ENCODE measurements around the gene ACIN1.
"Not testable (repeated sequence)": the region's sequence is repeated elsewhere in the genome, so short reads cannot be mapped to it uniquely, and the experiment has no call there.

The ACIN1 gene

DNA sequence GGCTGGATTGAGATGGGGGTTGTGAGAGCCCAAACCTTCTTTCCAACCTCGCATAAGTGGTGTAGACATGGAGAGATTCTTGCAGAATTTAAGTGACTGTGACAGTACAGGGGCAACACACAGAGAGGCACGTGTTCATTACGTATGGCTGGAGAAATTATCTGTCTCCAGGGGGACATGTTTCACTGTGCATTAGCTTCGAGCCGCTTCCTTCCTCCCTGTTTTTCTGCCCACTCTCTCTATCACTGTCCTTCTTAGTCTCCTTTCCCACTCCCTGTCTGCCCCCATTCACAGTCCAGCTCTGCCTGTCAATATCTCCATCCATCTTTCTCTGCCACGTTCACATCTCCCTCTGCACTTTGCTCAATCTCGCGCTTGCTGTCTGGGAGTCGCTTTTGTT is 73.5 kb downstream of the ACIN1 start:
- no peak overlapping the region for H3K4me3 ChIP-seq (ENCODE audit: low read depth, low read length)
- no peak for DNase-seq (ENCODE audit: low read depth, low spot score)
- ChIA-PET CTCF (interaction anchor here (0.9 to 2.8 kb wide), 5 partner anchors 10 to 48 kb away, joined by 3 to 12 read pairs (median 4); partner anchors contain the start of gene CDH24), POLR2A (no interaction called here)
- TF ChIP-seq, protein P1, sequence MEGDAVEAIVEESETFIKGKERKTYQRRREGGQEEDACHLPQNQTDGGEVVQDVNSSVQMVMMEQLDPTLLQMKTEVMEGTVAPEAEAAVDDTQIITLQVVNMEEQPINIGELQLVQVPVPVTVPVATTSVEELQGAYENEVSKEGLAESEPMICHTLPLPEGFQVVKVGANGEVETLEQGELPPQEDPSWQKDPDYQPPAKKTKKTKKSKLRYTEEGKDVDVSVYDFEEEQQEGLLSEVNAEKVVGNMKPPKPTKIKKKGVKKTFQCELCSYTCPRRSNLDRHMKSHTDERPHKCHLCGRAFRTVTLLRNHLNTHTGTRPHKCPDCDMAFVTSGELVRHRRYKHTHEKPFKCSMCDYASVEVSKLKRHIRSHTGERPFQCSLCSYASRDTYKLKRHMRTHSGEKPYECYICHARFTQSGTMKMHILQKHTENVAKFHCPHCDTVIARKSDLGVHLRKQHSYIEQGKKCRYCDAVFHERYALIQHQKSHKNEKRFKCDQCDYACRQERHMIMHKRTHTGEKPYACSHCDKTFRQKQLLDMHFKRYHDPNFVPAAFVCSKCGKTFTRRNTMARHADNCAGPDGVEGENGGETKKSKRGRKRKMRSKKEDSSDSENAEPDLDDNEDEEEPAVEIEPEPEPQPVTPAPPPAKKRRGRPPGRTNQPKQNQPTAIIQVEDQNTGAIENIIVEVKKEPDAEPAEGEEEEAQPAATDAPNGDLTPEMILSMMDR (IDR thresholded peaks at IDR 0.05; ENCODE audit: insufficient read depth, low read length, missing control alignments) = no peak

- no peak overlapping the region for H3K4me3 ChIP-seq (ENCODE audit: low read depth, low read length)
- DNase-seq (ENCODE audit: low read depth, low spot score) = no peak
- POLR2A ChIA-PET = no interaction called here
- TF ChIP-seq, protein P1 (IDR thresholded peaks at IDR 0.05; ENCODE audit: insufficient read depth, low read length, missing control alignments) = no peak
- CTCF ChIA-PET = interaction anchor here (0.9 to 2.8 kb wide), 5 partner anchors 11 to 49 kb away, joined by 3 to 12 read pairs (median 5); partner anchors contain the start of gene CDH24
These were observed 74.5 kb downstream of the ACIN1 start for GRCh38 chr14:23020143-23021128.

DNA sequence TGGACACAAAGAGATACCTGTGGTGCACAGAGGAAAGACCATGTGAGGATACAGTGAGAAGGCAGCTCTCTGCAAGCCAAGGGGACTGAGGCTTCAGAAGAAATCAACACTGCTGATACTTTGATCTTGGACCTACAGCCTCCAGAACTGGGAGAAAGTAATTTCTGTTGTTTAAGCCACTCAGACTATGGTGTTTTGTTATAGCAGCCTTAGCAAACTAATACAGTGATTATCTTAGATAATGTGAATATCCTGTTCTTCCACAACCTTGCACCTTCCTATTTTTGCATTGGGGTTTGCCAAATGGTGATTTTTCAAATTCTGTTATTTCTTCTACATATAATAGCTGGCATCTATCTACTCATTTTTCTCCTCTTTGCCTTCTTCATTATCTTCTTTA is 76.8 kb downstream of the ACIN1 start:
- DNase-seq (ENCODE audit: low read depth, low spot score) = no peak
- CTCF ChIA-PET = interaction anchor here (0.6 to 1.3 kb wide), 4 partner anchors 10 to 32 kb away, joined by 3 to 4 read pairs (median 3); no protein-coding TSS in a partner anchor

DNA sequence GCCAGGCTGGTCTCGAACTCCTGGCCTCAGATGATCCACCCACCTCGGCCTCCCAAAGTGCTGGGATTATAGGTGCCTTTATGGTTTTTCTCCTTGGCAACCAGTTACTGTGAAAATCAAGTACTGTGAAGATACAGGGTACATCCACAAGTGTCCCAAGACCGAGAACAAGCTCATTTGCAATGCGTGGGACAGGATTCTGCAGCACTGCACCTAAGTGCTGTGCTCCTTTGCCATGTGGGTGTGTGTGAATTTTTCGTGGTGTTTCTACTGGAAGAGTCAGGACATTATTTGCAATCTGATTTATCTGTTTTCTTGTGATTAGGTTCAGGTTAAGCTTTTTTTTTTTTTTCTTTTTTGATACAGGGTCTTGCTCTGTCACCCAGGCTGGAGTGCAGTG is 77.8 kb downstream of the ACIN1 start:
- CTCF ChIA-PET = interaction anchor here (1.0 to 7.9 kb wide), 4 partner anchors 10 to 461 kb away, joined by 3 to 62 read pairs (median 6); no protein-coding TSS in a partner anchor
- DNase-seq (ENCODE audit: low read depth, low spot score) = no peak
- no peak overlapping the region for H3K4me3 ChIP-seq (ENCODE audit: low read depth, low read length)
- POLR2A ChIA-PET = no interaction called here
- TF ChIP-seq, protein P1 (IDR thresholded peaks at IDR 0.05; ENCODE audit: insufficient read depth, low read length, missing control alignments) = no peak

More for the DNA sequence above, 76.8 kb downstream of the ACIN1 start:
- TF ChIP-seq, protein P1 (IDR thresholded peaks at IDR 0.05; ENCODE audit: insufficient read depth, low read length, missing control alignments) = no peak
- no peak overlapping the region for H3K4me3 ChIP-seq (ENCODE audit: low read depth, low read length)
- POLR2A ChIA-PET = no interaction called here

- DNase-seq (ENCODE audit: low read depth, low spot score) = no peak
- H3K4me3 ChIP-seq (ENCODE audit: low read depth, low read length) = no peak overlapping the region
- ChIA-PET POLR2A (no interaction called here), CTCF (interaction anchor here (1.2 to 7.9 kb wide), 3 partner anchors 9 to 53 kb away, joined by 3 to 62 read pairs (median 6); no protein-coding TSS in a partner anchor)
- TF ChIP-seq, protein P1 (IDR thresholded peaks at IDR 0.05; ENCODE audit: insufficient read depth, low read length, missing control alignments) = no peak
These were observed 79.3 kb downstream of the ACIN1 start for GRCh38 chr14:23015618-23016017.

- CTCF ChIA-PET = interaction anchor here (1.9 to 7.9 kb wide), 4 partner anchors 7 to 43 kb away, joined by 5 to 62 read pairs (median 10); no protein-coding TSS in a partner anchor
- POLR2A ChIA-PET; DNase-seq (ENCODE audit: low read depth, low spot score); H3K4me3 ChIP-seq (ENCODE audit: low read depth, low read length): not testable (repeated sequence)
These were observed 81.2 kb downstream of the ACIN1 start for GRCh38 chr14:23013749-23014054.
